Cortex of kidney (tissue), 1 donor: Measurements from ENCODE around the gene OSBPL9.
"Not testable (repeated sequence)": the region's sequence is repeated elsewhere in the genome, so short reads cannot be mapped to it uniquely, and the experiment has no call there.

ENCODE experiments used
- DNase-seq: peaks from one replicate; lab custom pipeline; 2025; lab: John Stamatoyannopoulos, UW

The OSBPL9 gene

DNA sequence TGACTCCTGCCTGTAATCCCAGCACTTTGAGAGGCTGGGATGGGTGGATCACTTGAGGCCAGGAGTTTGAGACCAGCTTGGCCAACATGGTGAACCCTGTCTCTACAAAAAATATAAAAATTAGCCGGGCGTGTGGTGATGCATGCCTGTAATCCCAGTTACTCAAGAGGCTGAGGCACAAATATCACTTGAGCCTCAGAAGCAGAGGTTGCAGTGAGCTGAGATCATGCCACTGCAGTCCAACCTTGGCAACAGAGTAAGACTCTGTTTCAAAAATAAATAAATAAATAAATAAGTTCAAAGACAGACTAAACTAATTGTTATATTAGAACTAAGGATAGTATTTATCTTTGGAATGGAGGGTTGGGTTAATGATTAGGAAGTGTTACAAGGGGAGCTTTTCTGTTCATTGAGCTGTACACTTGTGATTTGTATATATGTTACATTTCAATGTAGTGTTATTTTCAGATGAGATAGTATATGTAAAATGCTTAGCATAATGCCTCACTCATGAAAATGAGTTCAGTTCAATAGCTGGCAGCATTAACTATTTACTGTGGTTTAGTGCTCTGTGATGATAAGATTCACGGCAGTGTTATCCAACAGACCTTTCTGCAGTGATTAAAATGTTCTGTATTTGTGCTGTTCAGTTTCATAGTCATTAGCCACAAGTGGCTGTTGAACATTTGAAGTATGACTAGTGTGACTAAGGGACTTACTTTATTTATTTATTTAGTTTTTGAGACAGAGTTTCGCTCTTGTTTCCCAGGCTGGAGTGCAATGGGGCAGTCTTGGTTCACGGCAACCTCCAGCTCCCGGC is 47.7 kb downstream of the OSBPL9 start:
- DNase-seq, result no peak

DNA sequence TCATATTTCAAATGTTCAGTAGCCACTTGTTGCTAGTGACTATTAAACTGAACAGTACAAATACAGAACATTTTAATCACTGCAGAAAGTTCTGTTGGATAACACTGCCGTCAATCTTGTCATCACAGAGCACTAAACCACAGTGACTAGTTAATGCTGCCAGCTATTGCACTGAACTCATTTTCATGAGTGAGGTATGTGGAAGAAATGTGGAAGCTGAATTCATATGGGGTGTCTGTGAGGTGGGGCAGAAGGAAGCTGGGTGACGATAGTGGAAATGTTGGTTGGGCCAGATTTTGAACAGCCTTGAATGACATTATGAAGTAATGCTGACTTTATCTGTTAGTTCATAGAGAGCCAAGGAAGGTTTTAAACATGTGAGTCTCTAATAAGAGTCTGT is 49.6 kb downstream of the OSBPL9 start:
- DNase-seq, result no peak

DNA sequence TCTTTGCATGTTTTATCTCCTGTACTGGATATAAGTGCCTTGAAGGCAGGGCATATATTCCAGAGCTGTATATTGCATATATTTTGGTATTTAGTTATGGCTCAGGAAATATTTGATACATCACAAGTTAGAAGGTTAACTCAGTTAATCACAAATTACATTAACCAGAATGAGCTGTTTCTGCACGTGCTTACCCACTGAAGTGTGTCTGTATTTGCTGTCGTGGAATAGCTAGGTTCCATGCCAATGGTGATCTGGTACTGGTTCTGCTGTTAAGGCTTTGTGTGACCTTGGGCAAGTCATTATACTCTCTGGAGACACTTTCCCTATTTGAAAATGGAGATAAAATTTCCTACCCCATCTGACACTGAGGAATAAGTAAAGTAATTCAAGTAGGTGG is 50.7 kb downstream of the OSBPL9 start:
- no peak for DNase-seq

DNA sequence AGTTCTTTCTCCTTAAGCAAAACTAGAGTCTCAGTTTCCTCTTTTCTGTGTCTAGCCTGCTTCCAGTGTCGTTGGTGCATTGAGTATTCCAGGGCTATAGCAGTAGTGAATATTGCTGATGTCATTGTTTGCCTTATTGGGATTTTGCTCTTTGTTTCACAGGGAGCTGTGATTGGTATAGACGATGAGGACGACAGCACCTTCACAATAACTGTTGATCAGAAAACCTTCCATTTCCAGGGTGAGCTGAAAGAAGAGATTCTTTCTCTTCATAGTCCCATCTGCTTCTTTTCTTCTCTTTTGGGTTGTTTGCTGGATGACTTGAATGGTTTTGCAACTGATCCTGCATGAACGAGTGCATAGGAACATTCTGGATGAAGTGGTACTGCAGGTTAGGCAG is 52.4 kb downstream of the OSBPL9 start:
- no peak for DNase-seq

DNA sequence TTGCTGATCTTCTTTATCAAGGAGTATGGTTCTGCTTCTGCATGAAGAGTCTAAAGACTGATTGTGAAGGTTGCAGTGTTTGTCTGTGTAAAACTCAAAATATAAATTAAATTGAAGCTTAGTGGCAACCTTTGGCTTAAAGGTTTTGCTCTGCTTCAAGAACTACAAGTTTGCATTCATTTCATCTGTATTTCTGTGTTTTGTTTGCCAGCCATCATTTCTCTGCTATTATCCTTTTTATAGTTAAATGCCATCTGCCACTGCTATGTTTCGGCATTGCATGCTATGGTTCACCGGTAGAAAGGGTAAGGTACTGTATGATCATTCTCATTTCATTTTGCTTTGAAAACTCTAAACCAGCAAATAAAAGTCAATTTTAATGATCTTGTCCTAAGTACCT is 52.9 kb downstream of the OSBPL9 start:
- DNase-seq, result no peak

DNA sequence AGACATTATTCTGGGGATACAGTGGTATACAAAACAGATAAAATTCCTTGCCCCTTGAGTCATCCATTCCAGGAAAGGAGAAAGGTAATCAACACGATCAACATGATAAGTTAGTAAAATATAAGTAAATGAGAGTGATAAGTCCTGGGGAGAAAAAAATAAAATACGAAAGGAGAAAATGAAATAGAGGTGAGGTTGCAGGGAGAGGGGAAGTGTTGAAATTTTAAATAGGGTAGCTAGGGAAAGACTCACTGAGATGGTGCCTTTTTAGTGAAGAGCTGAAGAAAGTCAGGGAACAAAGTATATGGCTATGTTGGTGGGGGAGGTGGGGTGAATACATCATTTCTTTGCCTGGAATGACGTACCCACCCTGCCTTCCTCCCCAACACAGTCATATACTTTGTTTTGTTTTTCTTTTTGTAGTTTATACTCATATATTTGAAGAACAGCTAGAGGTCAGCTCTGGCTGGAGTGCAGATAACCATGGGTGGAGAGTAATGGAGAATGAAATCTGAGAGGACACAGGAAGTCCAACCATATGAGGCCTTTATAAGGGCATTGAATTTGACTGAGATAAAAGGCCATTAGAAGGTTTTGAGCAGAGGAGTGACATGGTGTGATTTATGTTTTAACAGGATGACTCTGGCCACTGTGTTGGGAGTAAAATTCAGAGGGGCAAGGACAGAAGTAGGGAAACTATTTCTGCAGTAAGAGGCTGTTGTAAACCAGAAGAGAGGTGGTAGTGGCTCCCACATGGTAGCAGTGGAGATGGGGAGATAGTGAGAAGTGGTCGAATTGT is 54.8 kb downstream of the OSBPL9 start:
- no peak for DNase-seq

DNA sequence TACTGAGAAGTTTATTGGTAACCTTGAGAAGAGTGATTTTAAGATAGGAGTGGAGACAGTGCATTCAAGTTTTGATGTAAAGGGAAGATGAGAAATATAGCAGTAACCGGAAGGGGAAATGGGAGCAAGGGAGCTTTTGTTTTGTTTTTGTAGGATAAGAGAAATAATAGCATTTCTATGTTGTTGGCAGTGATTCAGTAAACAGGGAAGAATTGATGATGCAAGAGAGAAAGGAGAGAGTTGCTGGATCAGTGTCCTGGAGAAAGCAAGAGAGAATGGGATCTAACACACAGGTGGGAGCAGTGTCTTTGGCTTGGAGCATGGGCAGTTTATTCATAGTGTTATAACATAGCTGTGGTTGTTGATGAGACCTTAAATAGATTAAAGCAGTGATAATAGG is 56.4 kb downstream of the OSBPL9 start:
- DNase-seq, result no peak

DNA sequence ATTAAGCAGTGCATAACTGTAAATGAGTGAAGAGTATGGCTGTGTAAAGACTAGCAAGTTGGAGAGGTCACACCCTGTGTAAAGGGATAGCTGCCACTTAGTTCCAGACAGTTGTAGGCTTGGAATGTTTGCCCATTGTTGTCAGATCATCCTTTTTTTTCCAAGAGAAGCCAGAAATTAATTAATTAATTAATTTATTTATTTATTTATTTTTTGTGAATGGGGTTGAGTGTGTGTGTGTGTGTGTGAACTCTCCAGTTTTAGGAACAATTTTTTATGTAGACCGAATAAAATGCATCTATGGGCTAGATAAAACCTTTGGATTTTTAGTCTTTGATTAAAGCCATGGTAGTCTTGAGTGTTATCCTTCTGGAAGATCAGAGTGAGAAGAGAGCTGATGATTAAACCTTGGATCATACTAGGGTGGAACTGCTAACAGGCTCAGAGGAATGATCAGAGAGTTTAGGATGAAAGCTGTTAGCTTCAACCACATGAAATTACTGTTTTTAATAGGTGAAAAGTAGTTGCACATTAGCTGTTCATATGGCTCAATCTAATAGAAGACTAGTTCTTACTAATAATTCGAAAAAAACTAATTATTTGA is 58.4 kb downstream of the OSBPL9 start:
- no peak for DNase-seq

DNA sequence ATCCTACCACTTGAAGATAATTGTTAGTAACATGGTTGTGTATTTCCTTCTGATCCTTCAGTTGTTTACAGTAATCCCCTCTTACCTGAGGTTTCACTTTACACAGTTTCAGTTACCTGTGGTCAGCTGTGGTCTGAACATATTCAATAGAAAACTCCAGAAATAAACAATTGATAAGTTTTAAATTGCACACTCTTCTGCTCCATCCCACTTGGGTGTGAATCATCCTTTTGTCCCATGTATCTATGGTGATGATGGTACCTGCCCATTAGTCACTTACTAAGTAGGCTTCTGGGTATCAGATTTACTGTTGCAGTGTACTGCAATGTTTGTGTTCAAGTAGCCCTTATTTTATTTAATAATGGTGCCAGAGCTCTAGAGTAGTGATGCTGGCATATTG is 62.5 kb downstream of the OSBPL9 start:
- no peak for DNase-seq

DNA sequence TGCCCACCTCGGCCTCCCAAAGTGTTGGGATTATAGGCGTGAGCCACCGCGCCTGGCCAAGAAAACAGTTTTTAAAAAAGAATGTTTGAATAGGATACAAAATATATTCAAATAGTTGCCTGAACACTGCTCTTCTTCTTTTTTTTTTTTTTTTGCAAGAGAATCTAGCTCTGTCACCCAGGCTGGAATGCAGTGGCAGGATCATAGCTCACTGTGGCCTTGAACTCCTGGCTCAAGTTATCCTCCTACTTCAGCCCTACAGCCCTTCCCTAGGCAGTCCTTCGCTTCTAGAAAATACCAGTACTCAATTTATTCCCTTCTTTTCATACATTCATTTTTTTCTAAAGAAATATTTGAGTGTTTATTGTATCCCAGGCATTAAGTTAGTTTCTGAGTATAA is 67.9 kb downstream of the OSBPL9 start:
- DNase-seq, result no peak

DNA sequence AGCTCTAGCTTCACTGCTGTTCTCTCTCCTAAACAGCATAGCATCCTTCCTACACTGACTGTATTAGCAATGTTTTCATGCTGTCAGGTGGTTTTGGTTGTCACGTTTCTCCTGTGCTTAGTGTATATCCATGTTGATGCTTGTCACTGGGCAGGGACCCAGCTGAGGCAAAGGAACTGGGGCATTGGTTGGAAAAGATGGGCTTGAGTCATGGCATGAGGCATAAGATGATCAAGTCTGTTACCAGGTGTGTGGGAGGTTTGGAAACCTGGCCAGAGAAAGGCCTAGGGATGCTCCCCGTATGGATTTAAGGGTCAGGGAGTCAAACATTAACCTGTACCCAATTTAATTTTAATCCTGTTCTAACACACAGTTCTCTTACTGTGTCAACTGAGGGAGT is 69.6 kb downstream of the OSBPL9 start:
- no peak for DNase-seq

DNA sequence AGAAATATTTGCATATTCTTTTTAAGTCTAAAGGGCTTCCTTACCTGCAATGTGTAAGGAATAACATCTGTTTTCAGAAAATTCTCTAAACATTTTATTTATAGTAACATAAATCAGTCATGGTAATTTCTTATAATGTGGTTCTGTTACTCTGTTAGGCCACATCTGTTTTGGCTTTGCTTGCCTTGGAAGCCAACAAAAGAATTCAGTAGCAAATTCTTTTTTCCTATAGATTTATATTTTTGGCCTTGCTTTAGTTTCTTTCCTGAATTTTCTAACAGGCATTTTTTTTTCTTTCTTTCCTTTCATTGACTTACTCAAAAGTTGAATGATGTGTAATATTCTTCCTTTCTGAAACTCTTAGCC is 72.2 kb downstream of the OSBPL9 start:
- DNase-seq, result no peak

DNA sequence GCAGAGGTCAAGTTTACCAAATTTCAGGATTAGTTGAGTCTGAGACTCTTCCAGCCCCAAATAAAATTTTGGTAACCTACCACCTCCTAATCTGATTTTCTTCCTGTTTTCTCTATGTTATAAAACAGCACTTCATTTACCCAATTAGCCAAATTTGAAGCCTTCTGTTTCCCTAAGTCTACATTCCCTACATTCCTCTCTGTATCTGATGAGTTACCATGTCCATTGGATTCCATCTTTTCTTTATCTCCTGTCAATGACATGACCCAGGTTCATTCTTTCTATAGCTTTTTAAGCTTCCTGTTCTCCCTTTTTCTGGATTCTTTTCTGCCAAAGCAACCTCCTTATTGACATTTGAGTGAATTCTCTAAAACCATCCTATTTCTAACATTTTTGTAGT is 72.8 kb downstream of the OSBPL9 start:
- DNase-seq, result no peak

DNA sequence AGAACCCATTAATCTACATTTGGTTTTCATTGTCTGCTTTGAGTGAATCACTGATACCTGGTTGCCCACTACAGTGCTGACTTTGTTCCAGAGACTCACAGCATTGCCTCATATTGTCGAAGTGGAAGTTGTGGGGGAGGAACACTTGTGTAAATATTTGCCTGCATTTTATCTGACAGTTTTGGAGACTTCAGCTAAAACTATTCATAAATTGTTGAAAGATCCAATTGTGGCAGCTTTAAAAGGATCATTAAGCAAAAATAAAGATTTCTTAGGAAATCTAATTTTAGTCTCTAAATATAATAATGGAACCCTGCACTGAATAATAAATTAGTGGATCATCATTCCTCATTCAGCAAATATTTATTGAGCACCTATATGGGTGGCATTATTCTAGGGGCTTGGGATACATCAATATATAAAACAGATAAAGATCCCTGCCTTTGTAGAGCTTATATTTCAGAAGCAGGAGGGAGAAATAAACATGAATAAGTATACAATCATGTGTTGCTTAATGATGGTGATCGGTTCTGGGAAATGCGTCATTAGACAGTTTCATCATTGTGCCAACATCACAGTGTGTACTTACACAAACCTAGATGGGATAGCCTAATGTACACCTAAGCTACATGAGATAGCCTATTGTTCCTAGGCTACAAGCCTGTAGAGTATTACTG is 73.5 kb downstream of the OSBPL9 start:
- DNase-seq, result no peak

DNA sequence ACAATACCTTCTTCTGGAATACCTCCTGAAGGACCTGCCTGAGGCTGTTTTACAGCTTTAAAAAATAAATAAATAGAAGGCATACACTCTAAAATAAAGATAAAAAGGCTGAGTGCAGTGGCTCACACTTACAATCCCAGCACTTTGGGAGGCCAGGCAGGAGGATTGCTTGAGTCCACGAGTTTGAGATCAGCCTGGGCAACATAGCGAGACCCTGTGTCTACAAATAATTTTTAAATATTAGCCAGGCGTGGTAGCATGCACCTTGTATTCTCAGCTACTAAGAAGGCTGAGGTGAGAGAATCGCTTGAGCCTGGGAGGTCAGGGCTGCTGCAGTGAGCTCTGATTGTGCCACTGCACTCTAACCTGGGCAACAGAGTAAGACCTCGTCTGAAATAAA is 75.0 kb downstream of the OSBPL9 start:
- DNase-seq, result no peak

DNA sequence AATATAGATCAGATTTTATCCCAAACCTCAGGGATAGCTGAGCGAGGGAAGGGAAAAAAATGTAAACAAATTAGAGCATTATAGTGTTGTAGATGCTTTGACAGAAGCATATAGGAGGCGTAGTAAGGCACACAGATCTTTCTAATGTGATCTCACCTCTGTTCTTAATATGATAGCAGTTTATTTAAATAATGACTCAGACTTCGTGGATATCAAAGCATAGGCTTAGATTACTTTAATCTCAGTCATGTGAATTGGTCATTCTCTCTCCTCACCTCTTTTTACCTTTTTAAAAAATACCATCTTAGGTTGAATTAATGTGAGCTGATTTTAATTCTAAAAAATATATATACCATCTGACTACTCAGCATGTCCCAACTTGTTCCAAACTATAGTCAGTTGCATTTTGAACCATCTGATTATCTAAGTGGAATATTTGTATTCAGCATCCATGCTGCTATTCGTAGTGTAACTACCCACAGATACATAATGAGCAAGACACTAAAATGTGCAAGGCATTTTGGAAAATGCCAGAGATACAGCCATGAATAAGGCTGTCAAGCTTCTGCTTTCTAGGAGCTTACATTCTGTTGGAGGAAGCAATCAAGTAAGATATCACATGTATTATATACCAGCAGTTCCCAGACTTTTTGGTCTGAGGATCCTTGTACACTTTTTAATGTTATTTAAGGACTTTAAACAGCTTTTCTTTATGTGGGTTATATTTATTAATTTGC is 76.7 kb downstream of the OSBPL9 start:
- DNase-seq, result no peak

DNA sequence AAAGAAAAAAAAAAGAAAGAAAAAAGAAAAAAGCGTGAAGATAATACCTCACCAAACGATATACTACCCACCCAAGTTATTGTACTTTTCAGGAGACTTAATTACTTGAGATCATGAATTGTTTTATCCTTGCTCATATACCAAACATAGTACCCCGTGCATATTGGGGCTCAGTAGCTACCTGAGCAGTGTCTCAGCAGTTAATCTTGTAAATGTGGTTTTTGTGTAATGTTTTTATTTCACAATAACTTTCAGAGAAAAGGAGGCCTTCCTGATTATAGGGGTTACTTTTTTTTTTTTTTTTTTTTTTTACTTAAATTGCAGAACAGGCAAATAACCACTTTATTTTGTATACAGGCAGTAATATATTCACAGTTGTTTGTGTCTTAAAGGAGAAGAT is 80.3 kb downstream of the OSBPL9 start:
- DNase-seq, result no peak

DNA sequence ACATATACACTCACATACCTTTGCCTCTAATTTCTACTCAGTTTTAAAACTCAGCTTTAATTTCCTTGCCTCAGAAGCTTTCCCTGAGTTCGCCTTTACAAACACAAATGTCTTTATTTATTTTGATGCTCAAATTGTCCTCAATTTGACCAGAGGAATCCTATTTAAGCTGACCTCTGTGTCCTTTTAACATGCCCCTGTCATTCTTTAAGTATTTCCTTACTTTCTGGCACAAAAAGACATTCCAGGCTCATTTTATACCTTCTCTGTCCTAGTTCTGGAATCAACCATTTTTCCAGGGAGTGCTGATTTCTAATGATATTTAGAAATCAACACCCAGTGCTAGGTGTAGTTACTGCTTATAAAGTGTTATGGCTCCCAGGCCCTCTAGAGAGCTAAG is 82.5 kb downstream of the OSBPL9 start:
- DNase-seq, result no peak

DNA sequence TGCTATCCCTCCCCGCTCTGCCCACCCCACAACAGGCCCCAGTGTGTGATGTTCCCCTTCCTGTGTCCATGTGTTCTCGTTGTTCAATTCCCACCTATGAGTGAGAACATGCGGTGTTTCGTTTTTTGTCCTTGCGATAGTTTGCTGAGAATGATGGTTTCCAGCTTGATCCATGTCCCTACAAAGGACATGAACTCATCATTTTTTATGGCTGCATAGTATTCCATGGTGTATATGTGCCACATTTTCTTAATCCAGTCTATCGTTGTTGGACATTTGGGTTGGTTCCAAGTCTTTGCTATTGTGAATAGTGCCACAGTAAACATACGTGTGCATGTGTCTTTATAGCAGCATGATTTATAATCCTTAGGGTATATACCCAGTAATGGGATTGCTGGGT is 84.9 kb downstream of the OSBPL9 start:
- DNase-seq, result not testable (repeated sequence)

DNA sequence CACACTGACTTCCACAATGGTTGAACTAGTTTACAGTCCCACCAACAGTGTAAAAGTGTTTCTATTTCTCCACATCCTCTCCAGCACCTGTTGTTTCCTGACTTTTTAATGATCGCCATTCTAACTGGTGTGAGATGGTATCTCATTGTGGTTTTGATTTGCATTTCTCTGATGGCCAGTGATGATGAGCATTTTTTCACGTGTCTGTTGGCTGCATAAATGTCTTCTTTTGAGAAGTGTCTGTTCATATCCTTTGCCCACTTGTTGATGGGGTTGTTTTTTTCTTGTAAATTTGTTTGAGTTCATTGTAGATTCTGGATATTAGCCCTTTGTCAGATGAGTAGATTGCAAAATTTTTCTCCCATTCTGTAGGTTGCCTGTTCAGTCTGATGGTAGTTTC is 85.3 kb downstream of the OSBPL9 start:
- not testable (repeated sequence) for DNase-seq

DNA sequence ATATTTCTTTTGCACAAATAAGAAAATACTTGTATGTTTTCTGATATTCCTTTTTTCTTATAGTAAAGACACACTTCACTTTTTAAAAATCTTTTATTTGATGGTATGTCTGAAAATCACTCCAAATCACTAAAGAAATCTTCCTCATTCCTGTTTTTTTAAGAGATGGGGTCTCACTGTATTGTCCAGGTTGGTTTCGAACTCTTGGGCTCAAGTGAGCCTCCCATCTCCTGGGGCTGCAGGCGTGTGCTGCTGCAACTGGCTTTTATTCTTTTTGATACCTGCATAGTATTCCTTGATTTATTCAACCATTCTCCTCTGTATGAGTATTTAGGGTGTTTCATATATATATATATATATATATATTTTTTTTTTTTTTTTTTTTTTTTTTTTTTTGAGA is 88.1 kb downstream of the OSBPL9 start:
- DNase-seq, result no peak
